GM18951 (cell line): ENCODE data around the gene SH2D3A.
"Not testable (repeated sequence)": the region's sequence is repeated elsewhere in the genome, so short reads cannot be mapped to it uniquely, and the experiment has no call there.

Experiments
- POLR2A ChIP-seq: IDR thresholded peaks from 4 replicates; pipeline ENCODE4 v1.6.1; 2011; ENCODE audit warnings: mild to moderate bottlenecking; ENCODE audit not compliant: insufficient read length, insufficient read depth; ENCODE audit errors: extremely low read depth
- in situ Hi-C: fragments of 300-500 bp; cut with MboI; formaldehyde crosslinking; loops from one replicate; pipeline ENCODE4 v1.12.0; 2022; ENCODE audit warnings: low sequenced_read_pairs, mixed read lengths, inconsistent platforms; ENCODE audit not compliant: unreplicated experiment

The SH2D3A gene

DNA sequence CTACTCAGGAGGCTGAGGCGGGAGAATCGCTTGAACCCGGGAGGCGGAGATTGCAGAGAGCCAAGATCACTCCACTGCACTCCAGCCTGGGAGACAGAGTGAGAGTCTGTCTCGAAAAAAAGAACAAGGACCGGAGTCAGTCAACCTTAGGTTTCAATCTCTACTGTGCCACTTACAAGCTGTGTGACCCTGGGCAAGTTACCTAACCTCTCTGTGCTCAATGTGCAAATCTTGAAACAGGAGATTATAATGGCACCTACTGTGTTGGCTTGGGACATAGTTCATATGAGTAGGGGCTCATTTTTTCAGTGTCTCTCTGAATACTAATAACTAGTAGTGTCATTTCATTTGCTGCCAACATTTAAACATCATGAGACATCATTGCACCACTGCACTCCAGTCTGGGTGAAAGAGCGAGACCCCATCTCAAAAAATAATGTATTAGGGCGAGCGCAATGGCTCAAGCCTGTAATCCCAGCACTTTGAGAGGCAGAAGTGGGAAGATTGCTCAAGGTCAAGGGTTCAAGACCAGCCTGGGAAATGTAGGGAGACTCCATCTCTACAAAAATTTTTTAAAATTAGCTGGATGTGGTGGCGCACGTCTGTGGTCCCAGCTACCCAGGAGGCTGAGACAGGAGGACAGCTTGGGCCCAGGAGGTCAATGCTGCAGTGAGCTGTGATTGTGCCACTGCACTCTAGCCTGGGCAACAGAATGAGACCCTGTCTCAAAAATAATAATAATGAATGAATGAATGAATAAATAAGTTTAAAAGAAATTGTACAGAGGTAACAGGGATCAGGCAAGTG, 52.3 kb downstream of the SH2D3A start:
- no peak for TF ChIP-seq POLR2A
- in situ Hi-C loops: no loop called here

DNA sequence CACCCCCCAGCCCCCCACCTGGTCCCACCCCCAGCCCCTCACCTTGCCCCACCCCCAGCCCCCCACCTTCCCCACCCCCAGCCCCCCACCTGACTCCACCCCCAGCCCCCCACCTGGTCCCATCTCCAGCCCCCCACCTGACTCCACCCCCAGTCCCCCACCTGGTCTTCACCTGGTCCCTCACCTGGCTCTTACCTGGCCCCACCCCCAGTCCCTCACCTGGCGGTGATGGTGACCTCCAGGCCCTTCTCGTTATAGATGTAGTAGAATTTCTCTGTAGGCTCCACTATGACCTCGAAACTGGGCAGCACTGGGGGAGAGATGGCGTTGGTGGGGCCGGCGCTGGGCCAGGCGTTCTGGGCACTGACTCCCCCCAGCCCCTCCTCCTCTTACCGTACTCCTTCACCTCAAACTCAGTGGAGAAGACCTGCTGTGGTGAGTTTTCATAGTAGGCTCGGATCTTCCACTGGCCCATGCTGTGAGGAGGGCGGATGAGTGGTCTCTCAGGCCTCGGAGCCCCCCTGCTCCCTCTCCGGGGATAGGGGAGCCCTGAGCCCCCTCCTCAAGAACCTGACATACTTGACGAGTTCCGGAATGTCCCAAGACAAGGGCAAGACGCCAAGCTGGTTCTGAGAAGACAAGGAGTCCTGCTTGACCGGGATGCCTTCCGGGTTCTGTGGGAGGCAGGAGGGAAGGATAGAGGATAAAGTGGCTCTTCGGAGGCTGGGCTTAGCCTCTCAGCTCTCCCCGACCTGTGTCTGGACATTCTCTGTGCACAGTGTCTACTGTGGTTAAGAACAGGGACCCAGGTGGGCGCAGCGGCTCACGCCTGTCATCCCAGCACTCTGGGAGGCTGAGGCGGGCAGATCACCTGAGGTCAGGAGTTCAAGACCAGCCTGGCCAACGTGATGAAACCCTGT, 53.2 kb downstream of the SH2D3A start:
- in situ Hi-C loops: no loop called here
- no peak for TF ChIP-seq POLR2A

DNA sequence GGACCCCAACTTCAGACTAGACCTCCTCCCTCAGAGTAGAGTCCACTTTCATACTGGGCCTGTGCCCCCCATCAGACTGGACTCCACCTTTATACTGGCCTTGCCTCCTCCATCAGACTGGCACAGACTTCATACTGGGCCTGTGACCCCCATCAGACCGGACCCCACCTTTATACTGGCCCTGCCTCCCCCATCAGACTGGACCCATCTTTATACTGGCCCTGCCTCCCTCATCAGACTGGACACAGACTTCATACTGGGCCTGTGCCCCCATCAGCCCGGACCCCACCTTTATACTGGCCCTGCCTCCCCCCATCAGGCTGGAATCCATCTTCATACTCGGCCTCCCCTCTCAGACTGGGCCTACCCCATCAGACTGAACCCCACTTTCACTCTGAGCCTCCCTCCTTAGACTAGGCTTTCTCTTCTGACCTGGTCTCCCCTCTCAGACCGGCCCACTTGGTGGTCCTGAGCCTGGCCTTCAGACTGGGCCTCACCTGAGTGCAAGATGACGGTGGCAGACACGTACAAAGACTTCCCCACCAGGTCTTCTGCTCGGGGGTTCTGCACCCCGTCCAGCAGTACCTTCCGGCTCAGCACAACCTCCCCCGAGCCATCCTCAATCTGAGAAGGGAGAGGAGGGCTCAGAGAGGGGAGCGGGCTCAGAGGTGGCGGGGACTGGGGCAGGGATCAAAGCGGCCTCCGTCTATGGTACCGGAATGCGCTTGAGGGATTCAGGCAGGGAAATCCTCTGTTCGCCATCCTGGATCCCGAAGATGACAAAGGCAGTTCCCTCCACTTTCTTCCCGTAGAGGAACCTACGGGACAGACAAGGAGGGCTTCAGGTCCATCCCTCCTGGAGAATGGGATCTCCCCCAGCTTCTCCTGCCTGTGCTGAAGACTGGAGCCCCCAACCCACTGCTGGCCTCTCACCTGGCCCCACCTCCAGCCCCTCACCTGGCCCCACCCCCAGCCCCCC, 54.3 kb downstream of the SH2D3A start:
- in situ Hi-C loops: no loop called here
- TF ChIP-seq POLR2A: no peak

DNA sequence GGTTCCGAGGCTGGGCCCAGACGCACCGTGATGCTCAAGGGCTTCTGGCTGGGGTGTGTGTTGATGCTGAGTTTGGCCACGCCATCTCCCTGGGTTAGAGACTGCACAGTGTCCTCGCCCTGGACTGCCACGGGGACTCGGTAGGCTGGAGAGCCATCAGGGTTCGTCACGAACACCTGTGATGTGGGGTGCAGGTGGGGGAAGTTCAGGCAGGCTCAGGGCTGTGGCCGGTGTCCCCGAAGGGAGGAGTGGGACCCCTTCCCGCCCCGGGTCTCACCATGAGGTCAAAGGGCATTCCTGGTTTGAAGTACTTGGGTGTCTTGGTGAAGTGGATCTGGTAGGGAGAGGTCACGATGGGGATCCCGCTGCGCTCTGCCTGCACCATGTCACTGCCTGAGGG, 55.0 kb downstream of the SH2D3A start:
- in situ Hi-C loops: no loop called here
- no peak for TF ChIP-seq POLR2A

DNA sequence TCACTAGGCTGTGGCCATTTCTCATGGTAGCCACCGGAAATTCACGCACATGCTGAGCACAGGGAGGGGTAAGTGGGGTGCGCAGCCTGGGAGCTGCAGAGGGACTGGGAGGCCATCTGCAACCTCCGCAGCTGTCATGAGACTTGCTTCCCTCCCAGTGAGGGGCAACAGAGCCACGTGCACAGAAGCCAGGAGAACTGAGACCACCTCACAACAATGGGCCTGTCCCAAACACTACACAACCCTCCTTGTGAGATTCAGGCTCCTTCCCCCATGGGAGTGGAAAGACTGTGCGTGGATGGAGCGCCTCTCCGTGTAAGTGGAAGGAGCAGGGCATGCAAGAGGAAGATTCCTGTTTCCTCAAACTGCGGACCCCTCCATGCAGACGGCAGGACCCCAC, 55.6 kb downstream of the SH2D3A start:
- in situ Hi-C loops: no loop called here
- TF ChIP-seq POLR2A: no peak

DNA sequence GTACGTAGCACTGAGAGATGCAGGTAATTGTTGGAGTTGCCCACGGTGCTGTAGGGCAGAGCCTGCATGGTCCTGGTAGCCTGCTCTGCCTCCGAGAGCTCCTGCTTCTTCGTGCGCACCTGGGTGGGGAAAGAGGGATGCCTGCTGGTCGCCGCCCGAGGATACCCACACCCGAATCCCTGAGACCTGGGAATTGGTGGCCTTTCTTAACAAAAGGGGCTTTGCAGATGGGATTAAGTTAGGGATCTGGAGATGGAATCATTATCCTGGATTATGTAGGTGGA, 56.2 kb downstream of the SH2D3A start:
- in situ Hi-C loops: no loop called here
- TF ChIP-seq POLR2A: no peak

DNA sequence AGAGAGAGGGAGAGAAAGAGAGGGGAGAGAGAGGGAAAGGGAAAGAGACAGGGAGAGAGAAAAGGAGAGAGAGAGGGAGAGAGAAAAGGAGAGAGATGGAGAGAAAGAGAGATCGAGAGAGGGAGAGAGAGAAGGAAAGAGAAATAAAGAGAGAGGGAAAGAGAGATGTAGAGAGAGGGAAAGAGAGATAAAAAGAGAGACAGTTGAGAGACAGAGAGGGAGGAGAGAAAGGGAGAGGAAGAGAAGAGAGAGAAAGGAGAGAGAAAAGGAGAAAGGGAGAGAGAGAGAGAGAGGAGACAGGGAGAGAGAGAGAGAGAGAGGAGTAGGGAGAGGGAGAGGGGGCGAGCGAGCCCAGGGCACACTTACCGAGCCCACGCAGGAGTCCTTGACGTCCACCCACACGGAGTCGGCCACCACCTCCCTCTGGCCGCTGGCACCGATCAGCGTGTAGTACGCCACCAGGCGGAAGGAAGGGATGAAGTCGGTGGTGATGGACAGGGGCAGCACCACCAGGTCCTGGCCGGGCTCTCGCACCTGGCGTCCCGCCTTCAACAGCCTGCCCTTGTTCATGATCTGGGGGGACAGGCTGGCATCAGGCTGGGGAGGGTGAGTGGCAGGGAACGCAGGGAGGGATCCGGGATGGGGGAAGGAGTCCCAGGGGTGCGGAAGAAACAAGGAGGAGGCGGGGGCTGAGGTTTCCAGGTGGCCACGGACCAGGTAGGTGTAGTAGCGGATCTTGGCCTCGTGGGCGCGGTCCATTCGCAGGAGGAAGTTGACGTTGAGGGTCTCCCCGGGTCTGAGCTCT, 56.8 kb downstream of the SH2D3A start:
- in situ Hi-C loops: no loop called here

DNA sequence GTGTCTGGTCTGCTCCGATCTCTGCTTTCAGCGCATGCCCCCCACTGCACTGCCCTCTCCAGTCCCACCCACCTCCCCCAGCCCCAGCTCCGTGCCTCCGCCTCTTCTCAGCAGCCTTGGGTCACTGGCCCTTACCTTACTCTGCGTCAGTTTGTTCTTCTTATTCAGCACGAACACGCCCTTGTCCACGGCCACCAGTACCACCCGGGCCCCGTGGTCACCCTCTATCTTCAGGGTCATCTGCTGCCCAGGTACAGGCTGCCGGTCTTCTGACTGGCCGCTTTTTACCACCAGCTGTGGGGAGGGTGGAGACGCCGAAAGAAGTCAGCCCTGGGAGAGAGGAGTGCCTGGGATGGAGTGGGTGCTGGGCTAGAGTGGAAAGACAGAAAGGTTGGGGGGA, 57.7 kb downstream of the SH2D3A start:
- TF ChIP-seq POLR2A: no peak
- in situ Hi-C loops: no loop called here

More for the DNA sequence above, 56.8 kb downstream of the SH2D3A start:
- no peak for TF ChIP-seq POLR2A

DNA sequence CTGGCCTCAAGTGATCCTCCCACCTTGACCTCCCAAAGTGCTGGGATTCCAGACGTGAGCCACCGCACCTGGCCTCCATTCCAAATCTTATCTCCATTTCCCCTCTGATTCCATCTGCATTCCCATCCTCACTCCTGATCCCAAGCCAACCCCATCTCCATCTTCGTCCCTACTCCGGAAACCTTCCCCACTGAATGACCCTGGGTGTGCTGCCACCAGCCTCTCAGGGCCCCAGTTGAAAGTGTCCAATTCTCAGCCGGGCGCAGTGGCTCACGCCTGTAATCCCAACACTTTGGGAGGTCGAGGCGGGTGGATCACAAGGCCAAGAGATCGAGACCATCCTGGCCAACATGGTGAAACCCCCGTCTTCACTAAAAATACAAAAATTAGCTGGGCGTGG, 58.3 kb downstream of the SH2D3A start:
- in situ Hi-C loops: not testable (repeated sequence)

DNA sequence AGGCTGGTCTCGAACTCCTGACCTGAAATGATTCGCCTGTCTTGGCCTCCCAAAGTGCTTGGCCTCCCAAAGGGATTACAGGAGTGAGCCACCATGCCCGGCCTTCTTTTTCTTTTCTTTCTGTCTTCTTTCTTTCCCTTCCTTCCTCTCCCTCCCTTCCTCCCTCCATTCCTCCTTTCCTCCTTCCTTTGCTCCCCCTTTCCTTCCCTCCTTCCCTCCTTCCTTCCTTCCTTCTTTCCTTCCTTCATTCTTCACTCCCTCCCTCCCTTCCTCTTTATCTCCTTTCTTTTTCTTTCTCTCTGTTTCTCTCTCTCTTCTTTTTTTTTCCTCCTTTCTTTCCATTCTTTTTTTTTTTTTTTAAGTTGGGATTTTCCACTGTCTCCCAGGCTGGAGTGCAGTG, 58.9 kb downstream of the SH2D3A start:
- TF ChIP-seq POLR2A: no peak
- in situ Hi-C loops: no loop called here

DNA sequence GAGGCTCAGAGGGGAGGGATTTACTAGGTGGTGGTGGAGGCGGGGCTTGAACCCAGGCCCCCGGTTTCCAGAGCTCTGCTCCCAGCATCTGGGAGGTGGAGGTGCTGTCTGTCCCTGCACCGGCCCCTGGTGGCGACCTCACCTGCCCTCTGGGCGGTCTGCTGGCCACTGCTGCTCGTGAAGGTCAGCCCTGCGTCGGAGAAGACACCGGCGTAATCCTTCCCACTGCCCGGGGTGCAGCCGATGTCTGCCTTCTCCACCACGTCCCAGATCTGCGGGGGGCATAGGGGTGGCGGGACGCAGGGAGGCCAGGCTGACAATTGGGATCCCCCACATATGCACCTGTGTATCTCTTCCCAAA, 59.6 kb downstream of the SH2D3A start:
- TF ChIP-seq POLR2A: no peak
- in situ Hi-C loops: no loop called here

DNA sequence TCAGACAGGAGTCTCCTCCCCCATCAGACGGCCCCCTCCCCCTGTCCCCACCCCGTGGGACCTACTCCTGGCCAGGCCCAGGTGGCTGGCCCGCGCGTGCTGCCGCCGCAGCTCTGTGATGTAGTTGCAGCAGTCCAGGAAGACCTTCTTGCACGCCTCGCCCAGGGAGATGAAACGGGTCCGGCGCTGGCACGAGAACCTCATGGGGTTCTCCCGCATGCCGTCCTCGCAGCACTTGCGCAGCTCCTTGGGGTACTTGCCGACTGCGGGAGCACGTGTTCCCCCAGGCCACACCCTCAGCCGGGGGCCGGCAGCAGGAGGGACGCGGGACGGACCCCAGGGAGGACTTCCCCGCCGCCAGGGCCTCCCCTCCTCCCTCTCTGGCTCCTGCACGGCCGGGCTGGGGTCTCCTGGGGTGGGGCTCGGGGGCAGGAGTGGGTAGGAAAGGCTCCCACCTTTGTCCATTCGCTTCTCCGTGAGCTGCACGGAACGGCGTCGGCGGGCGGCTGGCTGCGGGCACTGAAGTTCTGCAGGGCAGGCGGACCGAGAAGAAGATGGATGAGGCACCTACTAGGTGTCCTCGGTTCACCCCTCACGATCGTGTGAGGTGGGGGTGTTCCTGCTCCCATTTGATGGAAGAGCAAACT, 60.1 kb downstream of the SH2D3A start:
- in situ Hi-C loops: no loop called here
- no peak for TF ChIP-seq POLR2A

DNA sequence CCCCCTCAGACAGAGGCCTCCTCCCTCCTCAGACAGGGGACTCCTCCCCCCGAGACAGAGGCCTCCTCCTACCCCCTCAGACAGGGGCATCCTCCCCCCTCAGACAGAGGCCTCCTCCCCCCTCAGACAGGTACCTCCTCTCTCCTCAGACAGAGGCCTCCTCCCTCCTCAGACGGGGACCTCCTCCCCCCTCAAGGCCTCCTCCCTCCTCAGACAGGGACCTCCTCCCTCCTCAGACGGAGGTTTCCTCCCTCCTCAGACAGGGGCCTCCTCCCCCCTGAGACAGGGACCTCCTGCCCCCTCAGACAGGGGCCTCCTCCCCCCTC, 60.6 kb downstream of the SH2D3A start:
- TF ChIP-seq POLR2A: no peak
- in situ Hi-C loops: no loop called here
